Transverse colon (tissue), 3 donors: ENCODE data around the gene TRAF3.

Experiments used
- CTCF ChIP-seq, 5 experiments: fragments of 200-600 bp in 3 of 5; fragments of 450-650 bp in 2 of 5; sonication (generic) in 3 of 5; IDR thresholded peaks; 1 replicate in 2 of 5; 2 replicates in 3 of 5; pipeline ENCODE4 v1.5.1; 2016 to 2017; ENCODE audit warnings: antibody characterized with exemption in 5 of 5, inconsistent platforms in 3 of 5, mild to moderate bottlenecking in 2 of 5, moderate library complexity in 1 of 5
- EP300 ChIP-seq: sonication (generic); formaldehyde crosslinking; IDR thresholded peaks from one replicate; pipeline ENCODE4 v1.6.1; 2017; ENCODE audit warnings: antibody characterized with exemption, low read depth

- no peak for TF ChIP-seq CTCF (IDR thresholded peaks at IDR 0.05)
- no peak for TF ChIP-seq EP300
Measured at GRCh38 chr14:102750376-102750775, 26.9 kb upstream of the TRAF3 start.
